HepG2 (cell line): ENCODE results near the gene STX4. TPM values are rescaled to one million over a fixed set of nuclear protein-coding genes. Genes with fewer than 3 reads are reported as not detected.

Experiments used
- BRCA1 ChIP-seq: sonication (generic); formaldehyde crosslinking; IDR thresholded peaks from 2 replicates; pipeline ENCODE4 v1.4.0; 2020; ENCODE audit warnings: missing genetic modification reagents
- CHD2 ChIP-seq: IDR thresholded peaks from 2 replicates; pipeline ENCODE4 v1.6.1; 2011; ENCODE audit warnings: low read depth, low read length, improper control_type of control experiment
- EHMT2 ChIP-seq: fragments of 200-600 bp; sonication (generic); IDR thresholded peaks from 2 replicates; pipeline ENCODE4 v1.7.0; 2017; ENCODE audit warnings: antibody characterized with exemption, low read depth, low read length, borderline replicate concordance
- FOXO1 ChIP-seq: sonication (generic); formaldehyde crosslinking; IDR thresholded peaks from 2 replicates; pipeline ENCODE4 v1.4.0; 2020; ENCODE audit warnings: missing genetic modification reagents
- HNRNPK ChIP-seq: fragments of 200-400 bp; formaldehyde crosslinking; IDR thresholded peaks from 2 replicates; pipeline ENCODE4 v1.6.1; 2018; ENCODE audit warnings: low read length, low read depth, moderate library complexity, mild to moderate bottlenecking; ENCODE audit not compliant: poor library complexity, severe bottlenecking
- MTF1 ChIP-seq: sonication (generic); formaldehyde crosslinking; IDR thresholded peaks from 2 replicates; pipeline ENCODE4 v1.5.0; 2020; ENCODE audit warnings: missing genetic modification reagents
- MXD4 ChIP-seq: IDR thresholded peaks from 2 replicates; pipeline ENCODE4 v1.6.1; 2016; ENCODE audit warnings: mild to moderate bottlenecking, missing biosample characterization, missing genetic modification reagents
- NCOR1 ChIP-seq: fragments of 200-600 bp; sonication (generic); IDR thresholded peaks from 2 replicates; pipeline ENCODE4 v1.7.0; 2017; ENCODE audit warnings: antibody characterized with exemption, low read length, borderline replicate concordance
- POLR2AphosphoS2 ChIP-seq: IDR thresholded peaks from 2 replicates; pipeline ENCODE4 v1.6.1; 2011; ENCODE audit warnings: low read depth, low read length, improper control_type of control experiment
- POLR2G ChIP-seq: fragments of 200-400 bp; formaldehyde crosslinking; IDR thresholded peaks from 2 replicates; pipeline ENCODE4 v1.6.1; 2018; ENCODE audit warnings: mild to moderate bottlenecking, low read depth, low read length, moderate library complexity
- PTBP1 ChIP-seq: fragments of 200-400 bp; formaldehyde crosslinking; IDR thresholded peaks from 2 replicates; pipeline ENCODE4 v1.6.1; 2018; ENCODE audit warnings: low read length, low read depth; ENCODE audit not compliant: poor library complexity, severe bottlenecking
- RARA ChIP-seq: IDR thresholded peaks from 2 replicates; pipeline ENCODE4 v1.6.1; 2016; ENCODE audit warnings: missing genetic modification reagents, missing compliant biosample characterization
- ZNF484 ChIP-seq: sonication (generic); formaldehyde crosslinking; IDR thresholded peaks from 2 replicates; pipeline ENCODE4 v1.5.1; 2020; ENCODE audit warnings: mild to moderate bottlenecking, low read depth, missing genetic modification reagents, borderline replicate concordance
- polyA plus RNA-seq, 8 experiments: library from polyadenylated mRNA; depleted of rRNA in 3 of 8; stranded (reverse) in 7 of 8; unstranded in 1 of 8; fragments of >200 nt; fragmentation: Illumina TruSeq in 4 of 8; extraction: Trizol in 4 of 8; gene quantifications; 2 replicates each; pipeline versions ENCODE4 v1.2.1 to v1.2.3, GENCODE V29; 2011 to 2016; ENCODE audit warnings: low read depth in 4 of 8, missing spikeins in 1 of 8, mixed read lengths in 1 of 8; ENCODE audit not compliant: insufficient read depth in 1 of 8
- total RNA-seq, 5 experiments: library from RNA; depleted of rRNA; stranded (reverse); fragments of >200 nt; fragmentation: Illumina TruSeq; extraction: Trizol; gene quantifications; 2 replicates each; pipeline ENCODE4 v1.2.3, GENCODE V29; 2016; ENCODE audit warnings: low read depth in 1 of 5
- TF ChIP-seq, protein P1 (sequence below): sonication (generic); formaldehyde crosslinking; IDR thresholded peaks from 2 replicates; pipeline ENCODE4 v1.5.1; 2020; ENCODE audit warnings: mild to moderate bottlenecking, missing genetic modification reagents, moderate library complexity
- TF ChIP-seq, protein P2 (sequence below): sonication (generic); formaldehyde crosslinking; IDR thresholded peaks from 2 replicates; pipeline ENCODE4 v1.5.0; 2020; ENCODE audit warnings: mild to moderate bottlenecking, missing genetic modification reagents, borderline replicate concordance

Gene STX4
- total and polyA plus RNA-seq, 2 of the 13 experiments (the other 11 are each of a cell fraction or from before 2014, with no cell fraction given): 29.2 to 34.6 TPM

DNA sequence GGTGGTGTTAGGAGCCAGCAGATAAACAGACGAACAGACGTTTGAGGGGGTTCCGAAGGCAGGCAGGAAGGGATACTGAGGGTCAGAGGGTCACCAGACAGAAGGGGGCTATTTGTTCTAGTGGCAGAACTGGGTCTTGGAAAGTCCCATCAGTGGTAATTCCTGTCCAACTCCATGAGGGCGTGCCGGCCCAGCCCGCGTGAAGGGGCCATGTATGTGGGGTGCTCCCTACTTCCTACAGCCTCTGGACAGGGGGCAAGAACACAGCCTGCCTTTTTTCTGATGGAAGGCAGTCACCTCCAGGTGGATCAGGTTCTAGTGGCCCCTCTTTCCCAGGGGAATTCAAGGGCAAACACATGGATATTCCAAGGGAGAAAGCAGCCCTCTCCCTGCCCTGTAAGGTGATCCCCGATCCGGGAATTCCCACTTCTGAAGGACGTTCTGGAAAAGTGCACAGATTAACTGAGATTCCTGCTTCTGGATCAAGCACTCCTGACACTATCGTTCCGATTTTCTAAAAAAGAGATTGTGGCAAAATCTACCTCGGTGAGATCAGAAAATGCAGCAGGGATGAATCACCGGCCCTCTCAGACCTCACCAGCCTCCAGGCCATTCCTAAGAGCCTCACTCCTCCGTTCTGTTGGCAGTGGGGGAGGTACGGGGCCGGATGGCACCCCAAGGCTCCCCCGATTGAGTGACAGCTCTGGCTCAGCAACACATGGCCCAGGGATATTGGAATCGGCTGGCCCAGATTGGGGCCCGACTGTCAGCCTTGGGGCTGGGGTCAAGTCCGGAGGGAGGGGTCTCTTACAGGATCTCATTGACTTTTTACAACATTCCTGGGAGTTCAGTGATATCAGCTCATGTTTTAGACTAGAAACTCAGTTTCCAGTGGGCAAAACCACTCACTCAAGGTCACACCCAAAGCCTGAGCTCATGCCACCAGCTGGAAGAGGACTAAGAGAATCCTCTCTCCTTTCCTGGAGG is 35.3 kb upstream of the STX4 start (continued):
- TF ChIP-seq PTBP1 (no peak), BRCA1 (no peak), RARA (CRISPR knock-in tag) (peak; percentile 24), HNRNPK (no peak), ZNF484 (CRISPR knock-in tag) (no peak), MTF1 (CRISPR knock-in tag) (no peak), FOXO1 (no peak; the same call in 1 of the 2 replicates), NCOR1 (peak; percentile 19; the same call in 1 of the 2 replicates), MXD4 (CRISPR knock-in tag) (no peak), POLR2AphosphoS2 (no peak), CHD2 (no peak), EHMT2 (no peak), POLR2G (peak; percentile 59)
- TF ChIP-seq, protein P1, sequence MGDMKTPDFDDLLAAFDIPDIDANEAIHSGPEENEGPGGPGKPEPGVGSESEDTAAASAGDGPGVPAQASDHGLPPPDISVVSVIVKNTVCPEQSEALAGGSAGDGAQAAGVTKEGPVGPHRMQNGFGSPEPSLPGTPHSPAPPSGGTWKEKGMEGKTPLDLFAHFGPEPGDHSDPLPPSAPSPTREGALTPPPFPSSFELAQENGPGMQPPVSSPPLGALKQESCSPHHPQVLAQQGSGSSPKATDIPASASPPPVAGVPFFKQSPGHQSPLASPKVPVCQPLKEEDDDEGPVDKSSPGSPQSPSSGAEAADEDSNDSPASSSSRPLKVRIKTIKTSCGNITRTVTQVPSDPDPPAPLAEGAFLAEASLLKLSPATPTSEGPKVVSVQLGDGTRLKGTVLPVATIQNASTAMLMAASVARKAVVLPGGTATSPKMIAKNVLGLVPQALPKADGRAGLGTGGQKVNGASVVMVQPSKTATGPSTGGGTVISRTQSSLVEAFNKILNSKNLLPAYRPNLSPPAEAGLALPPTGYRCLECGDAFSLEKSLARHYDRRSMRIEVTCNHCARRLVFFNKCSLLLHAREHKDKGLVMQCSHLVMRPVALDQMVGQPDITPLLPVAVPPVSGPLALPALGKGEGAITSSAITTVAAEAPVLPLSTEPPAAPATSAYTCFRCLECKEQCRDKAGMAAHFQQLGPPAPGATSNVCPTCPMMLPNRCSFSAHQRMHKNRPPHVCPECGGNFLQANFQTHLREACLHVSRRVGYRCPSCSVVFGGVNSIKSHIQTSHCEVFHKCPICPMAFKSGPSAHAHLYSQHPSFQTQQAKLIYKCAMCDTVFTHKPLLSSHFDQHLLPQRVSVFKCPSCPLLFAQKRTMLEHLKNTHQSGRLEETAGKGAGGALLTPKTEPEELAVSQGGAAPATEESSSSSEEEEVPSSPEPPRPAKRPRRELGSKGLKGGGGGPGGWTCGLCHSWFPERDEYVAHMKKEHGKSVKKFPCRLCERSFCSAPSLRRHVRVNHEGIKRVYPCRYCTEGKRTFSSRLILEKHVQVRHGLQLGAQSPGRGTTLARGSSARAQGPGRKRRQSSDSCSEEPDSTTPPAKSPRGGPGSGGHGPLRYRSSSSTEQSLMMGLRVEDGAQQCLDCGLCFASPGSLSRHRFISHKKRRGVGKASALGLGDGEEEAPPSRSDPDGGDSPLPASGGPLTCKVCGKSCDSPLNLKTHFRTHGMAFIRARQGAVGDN: peak; percentile 50
- TF ChIP-seq, protein P2, sequence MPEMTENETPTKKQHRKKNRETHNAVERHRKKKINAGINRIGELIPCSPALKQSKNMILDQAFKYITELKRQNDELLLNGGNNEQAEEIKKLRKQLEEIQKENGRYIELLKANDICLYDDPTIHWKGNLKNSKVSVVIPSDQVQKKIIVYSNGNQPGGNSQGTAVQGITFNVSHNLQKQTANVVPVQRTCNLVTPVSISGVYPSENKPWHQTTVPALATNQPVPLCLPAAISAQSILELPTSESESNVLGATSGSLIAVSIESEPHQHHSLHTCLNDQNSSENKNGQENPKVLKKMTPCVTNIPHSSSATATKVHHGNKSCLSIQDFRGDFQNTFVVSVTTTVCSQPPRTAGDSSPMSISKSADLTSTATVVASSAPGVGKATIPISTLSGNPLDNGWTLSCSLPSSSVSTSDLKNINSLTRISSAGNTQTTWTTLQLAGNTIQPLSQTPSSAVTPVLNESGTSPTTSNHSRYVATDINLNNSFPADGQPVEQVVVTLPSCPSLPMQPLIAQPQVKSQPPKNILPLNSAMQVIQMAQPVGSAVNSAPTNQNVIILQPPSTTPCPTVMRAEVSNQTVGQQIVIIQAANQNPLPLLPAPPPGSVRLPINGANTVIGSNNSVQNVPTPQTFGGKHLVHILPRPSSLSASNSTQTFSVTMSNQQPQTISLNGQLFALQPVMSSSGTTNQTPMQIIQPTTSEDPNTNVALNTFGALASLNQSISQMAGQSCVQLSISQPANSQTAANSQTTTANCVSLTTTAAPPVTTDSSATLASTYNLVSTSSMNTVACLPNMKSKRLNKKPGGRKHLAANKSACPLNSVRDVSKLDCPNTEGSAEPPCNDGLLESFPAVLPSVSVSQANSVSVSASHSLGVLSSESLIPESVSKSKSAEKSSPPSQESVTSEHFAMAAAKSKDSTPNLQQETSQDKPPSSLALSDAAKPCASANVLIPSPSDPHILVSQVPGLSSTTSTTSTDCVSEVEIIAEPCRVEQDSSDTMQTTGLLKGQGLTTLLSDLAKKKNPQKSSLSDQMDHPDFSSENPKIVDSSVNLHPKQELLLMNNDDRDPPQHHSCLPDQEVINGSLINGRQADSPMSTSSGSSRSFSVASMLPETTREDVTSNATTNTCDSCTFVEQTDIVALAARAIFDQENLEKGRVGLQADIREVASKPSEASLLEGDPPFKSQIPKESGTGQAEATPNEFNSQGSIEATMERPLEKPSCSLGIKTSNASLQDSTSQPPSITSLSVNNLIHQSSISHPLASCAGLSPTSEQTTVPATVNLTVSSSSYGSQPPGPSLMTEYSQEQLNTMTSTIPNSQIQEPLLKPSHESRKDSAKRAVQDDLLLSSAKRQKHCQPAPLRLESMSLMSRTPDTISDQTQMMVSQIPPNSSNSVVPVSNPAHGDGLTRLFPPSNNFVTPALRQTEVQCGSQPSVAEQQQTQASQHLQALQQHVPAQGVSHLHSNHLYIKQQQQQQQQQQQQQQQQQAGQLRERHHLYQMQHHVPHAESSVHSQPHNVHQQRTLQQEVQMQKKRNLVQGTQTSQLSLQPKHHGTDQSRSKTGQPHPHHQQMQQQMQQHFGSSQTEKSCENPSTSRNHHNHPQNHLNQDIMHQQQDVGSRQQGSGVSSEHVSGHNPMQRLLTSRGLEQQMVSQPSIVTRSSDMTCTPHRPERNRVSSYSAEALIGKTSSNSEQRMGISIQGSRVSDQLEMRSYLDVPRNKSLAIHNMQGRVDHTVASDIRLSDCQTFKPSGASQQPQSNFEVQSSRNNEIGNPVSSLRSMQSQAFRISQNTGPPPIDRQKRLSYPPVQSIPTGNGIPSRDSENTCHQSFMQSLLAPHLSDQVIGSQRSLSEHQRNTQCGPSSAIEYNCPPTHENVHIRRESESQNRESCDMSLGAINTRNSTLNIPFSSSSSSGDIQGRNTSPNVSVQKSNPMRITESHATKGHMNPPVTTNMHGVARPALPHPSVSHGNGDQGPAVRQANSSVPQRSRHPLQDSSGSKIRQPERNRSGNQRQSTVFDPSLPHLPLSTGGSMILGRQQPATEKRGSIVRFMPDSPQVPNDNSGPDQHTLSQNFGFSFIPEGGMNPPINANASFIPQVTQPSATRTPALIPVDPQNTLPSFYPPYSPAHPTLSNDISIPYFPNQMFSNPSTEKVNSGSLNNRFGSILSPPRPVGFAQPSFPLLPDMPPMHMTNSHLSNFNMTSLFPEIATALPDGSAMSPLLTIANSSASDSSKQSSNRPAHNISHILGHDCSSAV (CRISPR knock-in tag): no peak
